ENCODE data around the gene PUDP. TPM values are rescaled to one million over a fixed set of nuclear protein-coding genes. Genes with fewer than 3 reads are reported as not detected.

Gene PUDP
- total RNA-seq, 1 donor from 2014 or later, result 13.3 TPM

- H3K4me3 ChIP-seq (ENCODE audit: low read depth, low read length), result no peak overlapping the region
- DNase-seq (ENCODE audit: low read depth), result no peak
- no peak for TF ChIP-seq CTCF (conservative IDR thresholded peaks at IDR 0.05; ENCODE audit: low read depth, low read length)
Measured at GRCh38 chrX:7131621-7132020, 16.3 kb downstream of the PUDP start.

GRCh38 chrX:7127056-7127455, 20.9 kb downstream of the PUDP start:
- TF ChIP-seq CTCF (conservative IDR thresholded peaks at IDR 0.05; ENCODE audit: low read depth, low read length), result no peak
- DNase-seq (ENCODE audit: low read depth), result no peak
- H3K4me3 ChIP-seq (ENCODE audit: low read depth, low read length), result no peak overlapping the region

GRCh38 chrX:7120878-7121219, 27.1 kb downstream of the PUDP start:
- no peak for TF ChIP-seq CTCF (conservative IDR thresholded peaks at IDR 0.05; ENCODE audit: low read depth, low read length)
- H3K4me3 ChIP-seq (ENCODE audit: low read depth, low read length), result no peak overlapping the region
- no peak for DNase-seq (ENCODE audit: low read depth)

- TF ChIP-seq CTCF (conservative IDR thresholded peaks at IDR 0.05; ENCODE audit: low read depth, low read length), result no peak
- H3K4me3 ChIP-seq (ENCODE audit: low read depth, low read length), result no peak overlapping the region
- DNase-seq (ENCODE audit: low read depth), result no peak
Measured at GRCh38 chrX:7119950-7120877, 27.7 kb downstream of the PUDP start.

GRCh38 chrX:7117587-7117986, 30.4 kb downstream of the PUDP start:
- DNase-seq (ENCODE audit: low read depth), result no peak
- no peak for TF ChIP-seq CTCF (conservative IDR thresholded peaks at IDR 0.05; ENCODE audit: low read depth, low read length)
- H3K4me3 ChIP-seq (ENCODE audit: low read depth, low read length), result no peak overlapping the region

- no peak for TF ChIP-seq CTCF (conservative IDR thresholded peaks at IDR 0.05; ENCODE audit: low read depth, low read length)
Measured at GRCh38 chrX:7116081-7116480, 31.9 kb downstream of the PUDP start.

GRCh38 chrX:7115557-7115956, 32.4 kb downstream of the PUDP start:
- DNase-seq (ENCODE audit: low read depth), result no peak
- no peak overlapping the region for H3K4me3 ChIP-seq (ENCODE audit: low read depth, low read length)
- no peak for TF ChIP-seq CTCF (conservative IDR thresholded peaks at IDR 0.05; ENCODE audit: low read depth, low read length)

More at GRCh38 chrX:7116081-7116480, 31.9 kb downstream of the PUDP start:
- no peak for DNase-seq (ENCODE audit: low read depth)
- no peak overlapping the region for H3K4me3 ChIP-seq (ENCODE audit: low read depth, low read length)

All from epithelial cell of proximal tubule (primary cell).